WTC11 (cell line): ENCODE measurements around the gene TOMM40. TPM values are rescaled to one million over a fixed set of nuclear protein-coding genes. Genes with fewer than 3 reads are reported as not detected.

Source experiments
- AR ChIP-seq: fragments of 250-450 bp; sonication (Bioruptor Pico); IDR thresholded peaks from 2 replicates; pipeline ENCODE4 v1.9.0; 2021; ENCODE audit warnings: mild to moderate bottlenecking
- ARID4B ChIP-seq: sonication (generic); formaldehyde crosslinking; IDR thresholded peaks from 2 replicates; pipeline ENCODE4 v1.8.0; 2023; ENCODE audit warnings: missing genetic modification reagents, mild to moderate bottlenecking, borderline replicate concordance
- CREB1 ChIP-seq: sonication (generic); formaldehyde crosslinking; IDR thresholded peaks from 2 replicates; pipeline ENCODE4 v1.8.0; 2023; ENCODE audit warnings: mild to moderate bottlenecking, missing genetic modification reagents
- CREM ChIP-seq: sonication (generic); formaldehyde crosslinking; IDR thresholded peaks from 2 replicates; pipeline ENCODE4 v1.8.1; 2022; ENCODE audit warnings: mild to moderate bottlenecking, missing genetic modification reagents, moderate library complexity
- CTCF ChIP-seq: fragments of 200-600 bp; IDR thresholded peaks from 2 replicates; pipeline ENCODE4 v1.8.0; 2022; ENCODE audit warnings: antibody characterized with exemption
- E2F4 ChIP-seq: sonication (generic); formaldehyde crosslinking; IDR thresholded peaks from 2 replicates; pipeline ENCODE4 v1.8.1; 2022; ENCODE audit warnings: low read depth, mild to moderate bottlenecking, moderate library complexity, missing genetic modification reagents, borderline replicate concordance
- ELF4 ChIP-seq: sonication (generic); formaldehyde crosslinking; IDR thresholded peaks from 2 replicates; pipeline ENCODE4 v1.8.1; 2022; ENCODE audit warnings: low read depth, mild to moderate bottlenecking, moderate library complexity, missing genetic modification reagents
- EMX1 ChIP-seq: fragments of 250-450 bp; sonication (Bioruptor Pico); IDR thresholded peaks from 2 replicates; pipeline ENCODE4 v1.8.0; 2021; ENCODE audit warnings: mild to moderate bottlenecking
- IRF2 ChIP-seq: sonication (generic); formaldehyde crosslinking; IDR thresholded peaks from 2 replicates; pipeline ENCODE4 v1.8.0; 2022; ENCODE audit warnings: low read depth, missing genetic modification reagents, borderline replicate concordance
- JAZF1 ChIP-seq: fragments of 250-450 bp; sonication (Bioruptor Pico); IDR thresholded peaks from 2 replicates; pipeline ENCODE4 v1.9.0; 2021; ENCODE audit warnings: moderate library complexity, mild to moderate bottlenecking, inconsistent platforms
- JUN ChIP-seq: sonication (generic); formaldehyde crosslinking; IDR thresholded peaks from 2 replicates; pipeline ENCODE4 v1.8.0; 2023; ENCODE audit warnings: mild to moderate bottlenecking, missing genetic modification reagents
- MAX ChIP-seq: sonication (generic); formaldehyde crosslinking; IDR thresholded peaks from 2 replicates; pipeline ENCODE4 v1.8.0; 2022; ENCODE audit warnings: mild to moderate bottlenecking, missing genetic modification reagents
- MXD4 ChIP-seq: fragments of 250-450 bp; sonication (Bioruptor Pico); IDR thresholded peaks from 2 replicates; pipeline ENCODE4 v1.8.0; 2021; ENCODE audit warnings: mild to moderate bottlenecking, moderate library complexity, borderline replicate concordance
- PRDM15 ChIP-seq: sonication (generic); formaldehyde crosslinking; IDR thresholded peaks from 2 replicates; pipeline ENCODE4 v1.8.0; 2022; ENCODE audit warnings: missing genetic modification reagents
- RELA ChIP-seq: sonication (generic); formaldehyde crosslinking; IDR thresholded peaks from 2 replicates; pipeline ENCODE4 v1.8.1; 2022; ENCODE audit warnings: missing genetic modification reagents, mild to moderate bottlenecking, borderline replicate concordance
- SOX15 ChIP-seq: fragments of 250-450 bp; sonication (Bioruptor Pico); IDR thresholded peaks from 2 replicates; pipeline ENCODE4 v1.9.0; 2021; ENCODE audit warnings: mild to moderate bottlenecking
- TEAD1 ChIP-seq: sonication (generic); formaldehyde crosslinking; IDR thresholded peaks from 2 replicates; pipeline ENCODE4 v1.8.0; 2022; ENCODE audit warnings: mild to moderate bottlenecking, missing genetic modification reagents
- TP53 ChIP-seq: sonication (generic); formaldehyde crosslinking; IDR thresholded peaks from 2 replicates; pipeline ENCODE4 v1.8.1; 2023; ENCODE audit warnings: mild to moderate bottlenecking, missing genetic modification reagents
- ZNF219 ChIP-seq: sonication (generic); formaldehyde crosslinking; IDR thresholded peaks from 2 replicates; pipeline ENCODE4 v1.8.0; 2023; ENCODE audit warnings: missing genetic modification reagents, mild to moderate bottlenecking, borderline replicate concordance
- ZNF263 ChIP-seq: sonication (generic); formaldehyde crosslinking; IDR thresholded peaks from 2 replicates; pipeline ENCODE4 v1.8.1; 2022; ENCODE audit warnings: low read depth, mild to moderate bottlenecking, moderate library complexity, missing genetic modification reagents
- ZNF396 ChIP-seq: fragments of 250-450 bp; sonication (Bioruptor Pico); IDR thresholded peaks from 2 replicates; pipeline ENCODE4 v1.8.0; 2021; ENCODE audit warnings: mild to moderate bottlenecking, moderate library complexity, borderline replicate concordance
- ZNF423 ChIP-seq: fragments of 250-450 bp; sonication (Bioruptor Pico); IDR thresholded peaks from 2 replicates; pipeline ENCODE4 v2.1.2; 2022; ENCODE audit warnings: mild to moderate bottlenecking, moderate library complexity
- ZNF512 ChIP-seq: sonication (generic); formaldehyde crosslinking; IDR thresholded peaks from 2 replicates; pipeline ENCODE4 v1.8.1; 2022; ENCODE audit warnings: missing genetic modification reagents, borderline replicate concordance
- ZNF671 ChIP-seq: fragments of 250-450 bp; sonication (Bioruptor Pico); IDR thresholded peaks from 2 replicates; pipeline ENCODE4 v1.8.0; 2021; ENCODE audit warnings: mild to moderate bottlenecking
- total RNA-seq: library from RNA; stranded (reverse); gene quantifications from 3 replicates; pipeline ENCODE4 v1.2.3, GENCODE V29; 2021

The TOMM40 gene
- total RNA-seq, 1 experiment from 2014 or later, result 221 TPM

- no peak for TF ChIP-seq ZNF263 (CRISPR knock-in tag)
- TF ChIP-seq PRDM15 (CRISPR knock-in tag), result no peak
- TF ChIP-seq IRF2 (CRISPR knock-in tag), result no peak
- TF ChIP-seq ELF4 (CRISPR knock-in tag), result no peak
- TF ChIP-seq CTCF, result no peak
- TF ChIP-seq TP53, result no peak
- TF ChIP-seq AR (CRISPR knock-in tag), result 0 out of 2 replicates have a peak, but pooled peaks have one; percentile 13
- no peak for TF ChIP-seq ZNF423 (CRISPR knock-in tag)
- TF ChIP-seq ZNF671 (CRISPR knock-in tag), result no peak
- no peak for TF ChIP-seq ZNF219 (CRISPR knock-in tag)
- no peak for TF ChIP-seq SOX15
- TF ChIP-seq MXD4 (CRISPR knock-in tag), result no peak
- no peak for TF ChIP-seq JUN
- peak; percentile 36; the same call in 1 of the 2 replicates for TF ChIP-seq TEAD1 (CRISPR knock-in tag)
- no peak for TF ChIP-seq ZNF396 (CRISPR knock-in tag)
- 0 out of 2 replicates have a peak, but pooled peaks have one; percentile 20 for TF ChIP-seq MAX (CRISPR knock-in tag)
- no peak for TF ChIP-seq CREB1 (CRISPR knock-in tag)
- TF ChIP-seq ARID4B (CRISPR knock-in tag), result no peak; the same call in 1 of the 2 replicates
- TF ChIP-seq EMX1 (CRISPR knock-in tag), result peak; percentile 85
- TF ChIP-seq JAZF1 (CRISPR knock-in tag), result no peak
- TF ChIP-seq CREM (CRISPR knock-in tag), result peak; percentile 17; the same call in 1 of the 2 replicates
- TF ChIP-seq ZNF512 (CRISPR knock-in tag), result no peak
- TF ChIP-seq RELA (CRISPR knock-in tag), result no peak
- TF ChIP-seq E2F4 (CRISPR knock-in tag), result no peak
These were observed 563 bp upstream of the TOMM40 start (continued) for GRCh38 chr19:44890366-44891015.
